ENCODE results near the gene ADGRA1.

Gene ADGRA1

GRCh38 chr10:133121479-133121878 lies 33.8 kb downstream of the ADGRA1 start:
- CTCF ChIA-PET: no interaction called here
- Histone ChIP-seq H3K4me3 (ENCODE audit: low read depth, low read length) (no peak overlapping the region), H3K9me3 (ENCODE audit: control insufficient read depth, insufficient read depth, low read depth, low read length) (no peaks in the 10 kb centered on the region), H3K27ac (ENCODE audit: extremely low read depth, low read depth, low read length) (no peak overlapping the region), H3K4me1 (ENCODE audit: control insufficient read depth, insufficient read depth, low read length) (no peaks in the 10 kb centered on the region), H3K36me3 (ENCODE audit: control insufficient read depth in 2 of 2, insufficient read depth in 1 of 2, low read length in 2 of 2) (no peaks in the 10 kb centered on the region)
- POLR2A ChIA-PET: no interaction called here
- TF ChIP-seq SP2 (tag by site-specific recombination; IDR thresholded peaks at IDR 0.05): no peak
- TF ChIP-seq ZSCAN4 (tag by site-specific recombination; IDR thresholded peaks at IDR 0.05): peak; percentile 89

GRCh38 chr10:133122171-133122935 lies 34.6 kb downstream of the ADGRA1 start:
- H3K9me3 ChIP-seq (ENCODE audit: control insufficient read depth, insufficient read depth, low read depth, low read length): no peaks in the 10 kb centered on the region
- H3K27ac ChIP-seq (ENCODE audit: extremely low read depth, low read depth, low read length): no peak overlapping the region
- H3K36me3 ChIP-seq (ENCODE audit: control insufficient read depth in 2 of 2, insufficient read depth in 1 of 2, low read length in 2 of 2): no peaks in the 10 kb centered on the region
- no peak for TF ChIP-seq HIC1 (tag by site-specific recombination; IDR thresholded peaks at IDR 0.05)
- TF ChIP-seq ZNF169 (tag by site-specific recombination; IDR thresholded peaks at IDR 0.05): no peak
- no peak for TF ChIP-seq WT1 (tag by site-specific recombination; IDR thresholded peaks at IDR 0.05)
- TF ChIP-seq ZNF548 (tag by site-specific recombination; IDR thresholded peaks at IDR 0.05): no peak
- TF ChIP-seq ZNF791 (tag by site-specific recombination; IDR thresholded peaks at IDR 0.05): no peak
- no peak for TF ChIP-seq ZNF510 (tag by site-specific recombination; IDR thresholded peaks at IDR 0.05; ENCODE audit: insufficient replicate concordance)
- TF ChIP-seq ZSCAN16 (tag by site-specific recombination; IDR thresholded peaks at IDR 0.05): no peak
- no peak for TF ChIP-seq TCF7L2 (IDR thresholded peaks at IDR 0.05; ENCODE audit: borderline replicate concordance, low read depth, low read length)
- TF ChIP-seq HOXD13 (CRISPR knock-in tag; IDR thresholded peaks at IDR 0.05; ENCODE audit: borderline replicate concordance): no peak
- no peak overlapping the region for H3K4me3 ChIP-seq (ENCODE audit: low read depth, low read length)
- CTCF ChIA-PET: interaction anchor here (0.5 to 3.4 kb wide), 2 partner anchors 143 to 218 kb away, joined by 3 to 31 read pairs; no protein-coding TSS in a partner anchor
- POLR2A ChIA-PET: no interaction called here
- no peaks in the 10 kb centered on the region for H3K4me1 ChIP-seq (ENCODE audit: control insufficient read depth, insufficient read depth, low read length)

- H3K36me3 ChIP-seq (ENCODE audit: control insufficient read depth in 2 of 2, insufficient read depth in 1 of 2, low read length in 2 of 2): no peaks in the 10 kb centered on the region
- ChIA-PET CTCF (interaction anchor here (0.5 to 3.4 kb wide), 4 partner anchors 144 to 219 kb away, joined by 3 to 31 read pairs (median 20); partner anchors contain the start of gene CFAP46), POLR2A (no interaction called here)
- TF ChIP-seq ZNF843 (tag by site-specific recombination; IDR thresholded peaks at IDR 0.05): no peak
- no peak for TF ChIP-seq ELK4 (IDR thresholded peaks at IDR 0.05; ENCODE audit: borderline replicate concordance, low read depth, low read length)
- TF ChIP-seq YY1 (tag by site-specific recombination; IDR thresholded peaks at IDR 0.05): no peak
- TF ChIP-seq ZNF513 (tag by site-specific recombination; IDR thresholded peaks at IDR 0.05): no peak
- TF ChIP-seq ZNF394 (tag by site-specific recombination; IDR thresholded peaks at IDR 0.05; ENCODE audit: borderline replicate concordance): no peak
- no peak for TF ChIP-seq ZNF692 (tag by site-specific recombination; IDR thresholded peaks at IDR 0.05)
- no peak for TF ChIP-seq ZNF521 (tag by site-specific recombination; IDR thresholded peaks at IDR 0.05)
- TF ChIP-seq YY2 (tag by site-specific recombination; IDR thresholded peaks at IDR 0.05): no peak
- no peak for TF ChIP-seq ZNF202 (tag by site-specific recombination; IDR thresholded peaks at IDR 0.05; ENCODE audit: borderline replicate concordance)
Observed at GRCh38 chr10:133123050-133123745, 35.5 kb downstream of the ADGRA1 start.

More at GRCh38 chr10:133123050-133123745, 35.5 kb downstream of the ADGRA1 start:
- Histone ChIP-seq H3K27ac (ENCODE audit: extremely low read depth, low read depth, low read length) (no peak overlapping the region), H3K4me1 (ENCODE audit: control insufficient read depth, insufficient read depth, low read length) (no peaks in the 10 kb centered on the region), H3K4me3 (ENCODE audit: low read depth, low read length) (no peak overlapping the region), H3K9me3 (ENCODE audit: control insufficient read depth, insufficient read depth, low read depth, low read length) (no peaks in the 10 kb centered on the region)
